HFFc6 (cell line): ENCODE results near the gene CCL2. TPM values are rescaled to one million over a fixed set of nuclear protein-coding genes. Genes with fewer than 3 reads are reported as not detected.

Experiments used
- DNase-seq: peaks from one replicate; pipeline ENCODE4 v3.0.0-alpha.2; 2018
- H3K27ac Mint-ChIP-seq: 2 replicates; pipeline ENCODE4 v1.8.0; 2020; ENCODE audit warnings: mild to moderate bottlenecking, mixed read lengths
- H3K27me3 Mint-ChIP-seq: 2 replicates; pipeline ENCODE4 v1.8.0; 2021; ENCODE audit warnings: mild to moderate bottlenecking, moderate library complexity, mixed read lengths; ENCODE audit not compliant: insufficient read depth
- H3K36me3 Mint-ChIP-seq: 2 replicates; pipeline ENCODE4 v1.8.0; 2021; ENCODE audit warnings: low read depth, mixed read lengths
- H3K4me1 Mint-ChIP-seq: 2 replicates; pipeline ENCODE4 v1.8.0; 2020; ENCODE audit warnings: low read depth, mixed read lengths
- H3K4me3 Mint-ChIP-seq: 2 replicates; pipeline ENCODE4 v1.8.0; 2020; ENCODE audit warnings: mild to moderate bottlenecking, moderate library complexity, mixed read lengths
- H3K9me3 Mint-ChIP-seq: 2 replicates; pipeline ENCODE4 v1.8.0; 2020; ENCODE audit warnings: mild to moderate bottlenecking, mixed read lengths
- CTCF ChIP-seq: fragments of 200-600 bp; sonication (generic); IDR thresholded peaks from 2 replicates; pipeline ENCODE4 v1.5.0; 2021; ENCODE audit warnings: antibody characterized with exemption, mild to moderate bottlenecking
- total RNA-seq, 6 experiments: library from RNA; stranded (reverse); fragmentation: NEBNext Ultra II Directional; extraction: Animal tissue kit (Norgen Biotek cat#: 25700); gene quantifications; 2 replicates in 1 of 6; 3 replicates in 5 of 6; pipeline ENCODE4 v1.2.3, GENCODE V29; 2021

CCL2 gene
- total RNA-seq, 6 experiments from 2014 or later: 23.2 to 65.9 (median 30.1) TPM

DNA sequence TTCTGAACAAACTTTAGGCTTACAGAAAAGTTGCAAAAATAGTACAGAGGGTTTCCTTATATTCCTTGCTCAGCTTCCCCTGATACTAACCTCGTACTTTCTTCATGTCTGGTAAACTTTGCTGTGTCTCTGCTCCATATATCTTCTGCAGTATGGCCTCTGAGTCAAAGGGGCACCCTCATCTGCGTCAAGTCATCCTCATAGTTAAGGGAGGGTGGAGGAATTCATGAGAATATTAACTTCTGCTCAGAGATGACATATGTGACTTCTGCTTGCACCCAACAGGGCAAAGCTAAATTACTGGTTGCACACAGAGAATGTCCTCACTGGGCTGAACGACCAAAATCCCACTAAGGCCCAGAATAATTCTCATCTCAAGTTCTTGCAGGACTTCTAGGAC lies 10.6 kb downstream of the CCL2 start:
- Mint-ChIP-seq H3K4me3 (no peak overlapping the region), H3K27ac (no peak overlapping the region), H3K4me1 (peaks cover 19% of the 10 kb centered on the region), H3K27me3 (peaks cover 3% of the 10 kb centered on the region), H3K9me3 (no peaks in the 10 kb centered on the region), H3K36me3 (no peaks in the 10 kb centered on the region)
- no peak for DNase-seq
- no peak for TF ChIP-seq CTCF

GRCh38 chr17:34269969-34270368 lies 14.9 kb downstream of the CCL2 start, which contains the start of gene CCL7:
TSS of gene CCL7 (plus strand) at chr17:34270221. CDS start at chr17:34270291, 70 bp downstream.
- no peak within 1 kb of the TSS for H3K4me3 Mint-ChIP-seq
- TF ChIP-seq CTCF: no peak
- H3K36me3 Mint-ChIP-seq: no peaks in the 10 kb centered on the region
- H3K9me3 Mint-ChIP-seq: no peaks in the 10 kb centered on the region
- peak; percentile 34 for DNase-seq
- H3K27ac Mint-ChIP-seq: no peak within 1 kb of the TSS
- H3K27me3 Mint-ChIP-seq: peaks cover 3% of the 10 kb centered on the region
- peaks cover 19% of the 10 kb centered on the region for H3K4me1 Mint-ChIP-seq

- Mint-ChIP-seq H3K4me1 (peaks cover 10% of the 10 kb centered on the region), H3K9me3 (no peaks in the 10 kb centered on the region), H3K36me3 (no peaks in the 10 kb centered on the region), H3K27me3 (peaks cover 9% of the 10 kb centered on the region), H3K4me3 (no peak overlapping the region), H3K27ac (no peak overlapping the region)
- DNase-seq: peak; percentile 88
- TF ChIP-seq CTCF: no peak
These were observed 20.8 kb downstream of the CCL2 start for GRCh38 chr17:34275881-34276280.

- Mint-ChIP-seq H3K4me1 (peaks cover 10% of the 10 kb centered on the region), H3K36me3 (no peaks in the 10 kb centered on the region), H3K4me3 (no peak overlapping the region), H3K27me3 (peaks cover 16% of the 10 kb centered on the region), H3K27ac (no peak overlapping the region), H3K9me3 (no peaks in the 10 kb centered on the region)
- no peak for DNase-seq
- TF ChIP-seq CTCF: no peak
These were observed 21.7 kb downstream of the CCL2 start for GRCh38 chr17:34276826-34277225.

DNA sequence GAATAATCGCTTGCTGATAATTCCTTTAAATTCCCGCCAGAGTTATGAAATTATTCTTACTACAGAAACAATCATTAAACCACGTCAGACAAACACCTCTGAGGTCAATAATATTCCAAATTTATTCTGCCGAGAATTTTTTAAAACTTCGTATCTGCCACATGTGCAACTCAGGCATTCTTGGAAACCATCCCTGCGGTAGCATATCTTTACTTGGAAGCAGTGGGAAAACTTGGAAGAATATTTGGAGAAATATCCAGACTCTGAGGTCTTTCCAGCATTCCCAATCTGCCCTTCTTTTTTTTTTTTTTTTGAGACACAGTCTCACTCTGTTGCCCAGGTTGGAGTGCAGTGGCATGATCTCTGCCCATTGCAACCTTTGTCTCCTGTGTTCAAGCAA lies 28.5 kb downstream of the CCL2 start:
- H3K27ac Mint-ChIP-seq: no peak overlapping the region
- no peaks in the 10 kb centered on the region for H3K9me3 Mint-ChIP-seq
- DNase-seq: no peak
- H3K4me1 Mint-ChIP-seq: peaks cover 16% of the 10 kb centered on the region
- no peaks in the 10 kb centered on the region for H3K36me3 Mint-ChIP-seq
- no peak overlapping the region for H3K4me3 Mint-ChIP-seq
- peaks cover 31% of the 10 kb centered on the region for H3K27me3 Mint-ChIP-seq
- no peak for TF ChIP-seq CTCF

- H3K4me3 Mint-ChIP-seq: no peak within 1 kb of the TSS
- DNase-seq: no peak
- TF ChIP-seq CTCF: no peak
- H3K4me1 Mint-ChIP-seq: peaks cover 18% of the 10 kb centered on the region
- peaks cover 33% of the 10 kb centered on the region for H3K27me3 Mint-ChIP-seq
- no peaks in the 10 kb centered on the region for H3K36me3 Mint-ChIP-seq
- no peak within 1 kb of the TSS for H3K27ac Mint-ChIP-seq
- no peaks in the 10 kb centered on the region for H3K9me3 Mint-ChIP-seq
These were observed 30.3 kb downstream of the CCL2 start, which contains the start of gene CCL11 for GRCh38 chr17:34285286-34285792. TSS of gene CCL11 (plus strand) at chr17:34285742. CDS start at chr17:34285809, 67 bp downstream.
